Body of pancreas (tissue), 4 donors: Measurements from ENCODE around the gene KRTAP5-7.

Source experiments
- POLR2A ChIP-seq, 3 donors: fragments of 450-650 bp; IDR thresholded peaks; one replicate each; pipeline ENCODE4 v1.6.1; 2016; ENCODE audit warnings: antibody characterized with exemption in 3 of 3, mild to moderate bottlenecking in 2 of 3
- TF ChIP-seq, protein P1 (sequence below), 7 experiments: fragments of 450-650 bp in 4 of 7; fragments of 200-600 bp in 3 of 7; sonication (generic) in 3 of 7; IDR thresholded peaks; one replicate each; pipeline ENCODE4 v1.5.1; 2016 to 2019; ENCODE audit warnings: antibody characterized with exemption in 7 of 7

GRCh38 chr11:71483692-71484091 lies 43.4 kb upstream of the KRTAP5-7 start:
- no peak for TF ChIP-seq POLR2A (IDR thresholded peaks at IDR 0.05)
- TF ChIP-seq, protein P1, sequence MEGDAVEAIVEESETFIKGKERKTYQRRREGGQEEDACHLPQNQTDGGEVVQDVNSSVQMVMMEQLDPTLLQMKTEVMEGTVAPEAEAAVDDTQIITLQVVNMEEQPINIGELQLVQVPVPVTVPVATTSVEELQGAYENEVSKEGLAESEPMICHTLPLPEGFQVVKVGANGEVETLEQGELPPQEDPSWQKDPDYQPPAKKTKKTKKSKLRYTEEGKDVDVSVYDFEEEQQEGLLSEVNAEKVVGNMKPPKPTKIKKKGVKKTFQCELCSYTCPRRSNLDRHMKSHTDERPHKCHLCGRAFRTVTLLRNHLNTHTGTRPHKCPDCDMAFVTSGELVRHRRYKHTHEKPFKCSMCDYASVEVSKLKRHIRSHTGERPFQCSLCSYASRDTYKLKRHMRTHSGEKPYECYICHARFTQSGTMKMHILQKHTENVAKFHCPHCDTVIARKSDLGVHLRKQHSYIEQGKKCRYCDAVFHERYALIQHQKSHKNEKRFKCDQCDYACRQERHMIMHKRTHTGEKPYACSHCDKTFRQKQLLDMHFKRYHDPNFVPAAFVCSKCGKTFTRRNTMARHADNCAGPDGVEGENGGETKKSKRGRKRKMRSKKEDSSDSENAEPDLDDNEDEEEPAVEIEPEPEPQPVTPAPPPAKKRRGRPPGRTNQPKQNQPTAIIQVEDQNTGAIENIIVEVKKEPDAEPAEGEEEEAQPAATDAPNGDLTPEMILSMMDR (IDR thresholded peaks at IDR 0.05), result no peak
